A673 (cell line): ENCODE data around the gene OGDHL. TPM values are rescaled to one million over a fixed set of nuclear protein-coding genes. Genes with fewer than 3 reads are reported as not detected.

Source experiments
- BruUV-seq: library from RNA; stranded (reverse); fragments of 400-500 nt; replicated peaks from 2 replicates; lab custom pipeline; 2021; lab: Mats Ljungman, UMichigan
- CTCF ChIA-PET: fragments of 300-600 bp; sonication (Branson Sonifier 250); formaldehyde crosslinking; loops from one replicate; lab custom pipeline; 2022; ENCODE audit warnings: antibody characterized with exemption; lab: Charles Lee
- POLR2A ChIA-PET: fragments of 300-600 bp; sonication (Branson Sonifier 250); formaldehyde crosslinking; loops from one replicate; lab custom pipeline; 2022; ENCODE audit warnings: antibody characterized with exemption; ENCODE audit not compliant: low non-redundant PET; lab: Charles Lee
- DNase-seq: peaks from one replicate; pipeline ENCODE4 v3.0.0-alpha.2; 2015; ENCODE audit warnings: low spot score
- H3K27ac ChIP-seq: fragments of 200-600 bp; sonication (generic); 2 replicates; pipeline ENCODE4 v1.5.1; 2016; ENCODE audit warnings: mixed run types, low read depth, mild to moderate bottlenecking, mixed read lengths, antibody characterized with exemption, low read length; ENCODE audit not compliant: poor library complexity, severe bottlenecking
- H3K27me3 ChIP-seq: fragments of 200-600 bp; sonication (generic); replicated peaks from 2 replicates; pipeline ENCODE4 v1.6.1; 2017; ENCODE audit warnings: mixed run types, low read depth, mild to moderate bottlenecking, mixed read lengths, antibody characterized with exemption, low read length; ENCODE audit not compliant: insufficient read depth, poor library complexity
- H3K36me3 ChIP-seq: fragments of 200-600 bp; sonication (generic); 2 replicates; pipeline ENCODE4 v1.6.1; 2016; ENCODE audit warnings: mixed run types, mild to moderate bottlenecking, mixed read lengths, antibody characterized with exemption, low read length; ENCODE audit not compliant: insufficient read depth, poor library complexity, severe bottlenecking
- H3K4me1 ChIP-seq: fragments of 200-600 bp; sonication (generic); 2 replicates; pipeline ENCODE4 v1.6.1; 2017; ENCODE audit warnings: mixed run types, mild to moderate bottlenecking, mixed read lengths, antibody characterized with exemption, low read length; ENCODE audit not compliant: insufficient read depth, poor library complexity, severe bottlenecking
- H3K4me3 ChIP-seq: fragments of 200-600 bp; sonication (generic); 2 replicates; pipeline ENCODE4 v1.5.1; 2016; ENCODE audit warnings: low read depth, mixed run types, mild to moderate bottlenecking, mixed read lengths, low read length; ENCODE audit not compliant: poor library complexity, severe bottlenecking
- H3K9me3 ChIP-seq: fragments of 200-600 bp; sonication (generic); 2 replicates; pipeline ENCODE4 v1.6.1; 2016; ENCODE audit warnings: mixed run types, low read depth, mild to moderate bottlenecking, mixed read lengths, antibody characterized with exemption, low read length; ENCODE audit not compliant: poor library complexity, severe bottlenecking
- CTCF ChIP-seq: fragments of 300-800, 200-600 bp; sonication (generic); conservative IDR thresholded peaks from 2 replicates; pipeline ENCODE4 v1.5.1; 2017; ENCODE audit warnings: low read depth, mild to moderate bottlenecking, antibody characterized with exemption, low read length, moderate library complexity, mixed read lengths
- EZH2 ChIP-seq: fragments of 200-600 bp; sonication (generic); IDR thresholded peaks from 2 replicates; pipeline ENCODE4 v1.6.1; 2017; ENCODE audit warnings: borderline replicate concordance, low read depth, mild to moderate bottlenecking, mixed read lengths, antibody characterized with exemption, low read length; ENCODE audit not compliant: poor library complexity, severe bottlenecking
- intact Hi-C: fragments of 100-400 bp; cut with micrococcal nuclease; formaldehyde crosslinking; loops from one replicate; pipeline ENCODE4 v1.10.0; 2022; ENCODE audit not compliant: unreplicated experiment
- total RNA-seq: library from RNA; stranded (reverse); gene quantifications from 2 replicates; pipeline ENCODE4 v1.2.3, GENCODE V29; 2021

The OGDHL gene
- total RNA-seq, 1 experiment from 2014 or later = 1.6 TPM

DNA sequence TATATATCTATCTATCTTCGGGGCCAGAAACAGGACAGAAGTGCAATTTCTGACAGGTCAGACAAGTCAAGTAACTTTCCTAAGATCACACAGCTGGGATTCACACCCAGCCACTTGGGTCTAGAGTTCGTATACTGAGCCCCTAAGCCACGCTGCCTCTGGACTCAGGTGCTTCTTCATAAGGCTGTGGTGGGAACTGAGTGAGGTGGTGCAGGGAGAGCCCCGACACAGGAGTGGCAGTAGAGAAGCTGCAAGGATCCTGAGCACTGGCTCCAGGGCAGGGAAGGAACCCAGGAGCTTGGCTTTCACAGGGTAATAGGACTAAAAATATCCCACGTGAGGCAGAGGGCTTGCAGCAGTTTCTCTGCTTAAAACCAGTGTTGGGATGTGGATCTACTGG, 48.9 kb downstream of the OGDHL start:
- ChIA-PET POLR2A (no interaction called here), CTCF (no interaction called here)
- Histone ChIP-seq H3K27ac (no peak overlapping the region), H3K27me3 (no peaks in the 10 kb centered on the region), H3K4me3 (no peak overlapping the region), H3K9me3 (no peaks in the 10 kb centered on the region), H3K4me1 (no peaks in the 10 kb centered on the region), H3K36me3 (no peaks in the 10 kb centered on the region)
- TF ChIP-seq EZH2 (no peak), CTCF (no peak)
- intact Hi-C loops = no loop called here
- DNase-seq = no peak
- BruUV-seq = no TSS peak

- no peak for DNase-seq
- no TSS peak for BruUV-seq
- CTCF ChIA-PET = no interaction called here
- no peak overlapping the region for H3K27ac ChIP-seq
- intact Hi-C loops = no loop called here
- no peak overlapping the region for H3K4me3 ChIP-seq
- H3K27me3 ChIP-seq = no peaks in the 10 kb centered on the region
- POLR2A ChIA-PET = no interaction called here
- H3K36me3 ChIP-seq = no peaks in the 10 kb centered on the region
- TF ChIP-seq EZH2 (no peak), CTCF (no peak)
- H3K9me3 ChIP-seq = no peaks in the 10 kb centered on the region
- no peaks in the 10 kb centered on the region for H3K4me1 ChIP-seq
These were observed 50.6 kb downstream of the OGDHL start for GRCh38 chr10:49711481-49711880.

DNA sequence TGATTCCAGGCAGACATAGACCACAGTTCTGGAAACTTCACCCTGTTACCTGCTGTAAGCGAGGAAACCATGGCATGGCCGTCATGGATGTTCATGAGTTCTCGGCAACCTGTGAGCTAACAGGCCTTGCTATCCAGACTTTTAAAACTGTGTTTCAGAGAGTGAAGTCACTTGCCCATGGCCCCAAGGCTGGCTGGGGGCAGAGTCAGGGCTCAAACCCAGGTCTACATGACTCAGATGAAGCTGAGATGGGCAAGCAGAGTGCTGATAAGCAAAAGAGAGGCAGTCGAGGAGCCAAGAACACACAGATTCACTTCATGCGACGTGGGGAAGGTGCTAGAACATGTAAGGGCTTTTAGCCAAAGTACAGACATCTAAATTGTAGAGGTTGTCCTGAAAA, 51.2 kb downstream of the OGDHL start:
- Histone ChIP-seq H3K4me3 (no peak overlapping the region), H3K27ac (no peak overlapping the region), H3K27me3 (no peaks in the 10 kb centered on the region), H3K36me3 (no peaks in the 10 kb centered on the region), H3K4me1 (no peaks in the 10 kb centered on the region), H3K9me3 (no peaks in the 10 kb centered on the region)
- POLR2A ChIA-PET = interaction anchor here (0.7 kb wide), 1 partner anchor 11 kb away, joined by 7 read pairs; no protein-coding TSS in a partner anchor
- no TSS peak for BruUV-seq
- TF ChIP-seq CTCF = no peak
- TF ChIP-seq EZH2 = no peak
- intact Hi-C loops = no loop called here
- CTCF ChIA-PET = no interaction called here
- no peak for DNase-seq
